ENCODE measurements around the gene C7orf33. TPM values are rescaled to one million over a fixed set of nuclear protein-coding genes. Genes with fewer than 3 reads are reported as not detected.

The C7orf33 gene
- total and polyA plus RNA-seq, 2 of the 13 experiments (the other 11 are each of a cell fraction or from before 2014, with no cell fraction given), result not detected

DNA sequence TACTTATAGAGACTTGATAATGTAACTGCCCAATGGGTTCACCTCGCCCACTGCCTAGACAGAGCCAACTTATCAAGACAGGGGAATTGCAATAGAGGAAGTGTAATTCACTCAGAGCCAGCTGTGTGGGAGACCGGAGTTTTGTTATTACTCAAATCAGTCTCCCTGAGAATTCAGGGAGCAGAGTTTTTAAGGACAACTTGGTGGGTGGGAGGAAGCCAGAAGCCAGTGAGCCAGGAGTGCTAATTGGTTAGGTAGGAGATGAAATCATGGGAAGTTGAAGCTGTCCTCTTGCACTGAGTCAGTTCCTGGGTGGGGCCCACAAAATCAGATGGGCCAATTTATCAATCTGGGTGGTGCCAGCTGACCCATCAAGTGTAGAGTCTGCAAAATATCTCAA is 20.1 kb upstream of the C7orf33 start:
- no peaks in the 10 kb centered on the region for H3K27me3 ChIP-seq (ENCODE audit: control insufficient read depth in 1 of 2, insufficient read depth in 2 of 2, low read length in 2 of 2)
- H3K36me3 ChIP-seq (replicated peaks in 1 of 2; ENCODE audit: control insufficient read depth in 1 of 2, insufficient read depth in 2 of 2, low read length in 2 of 2), result no peaks in the 10 kb centered on the region
- no peak for TF ChIP-seq PRMT3 (CRISPR knock-in tag; IDR thresholded peaks at IDR 0.05; ENCODE audit: borderline replicate concordance, low read depth)
- TF ChIP-seq, protein P1, sequence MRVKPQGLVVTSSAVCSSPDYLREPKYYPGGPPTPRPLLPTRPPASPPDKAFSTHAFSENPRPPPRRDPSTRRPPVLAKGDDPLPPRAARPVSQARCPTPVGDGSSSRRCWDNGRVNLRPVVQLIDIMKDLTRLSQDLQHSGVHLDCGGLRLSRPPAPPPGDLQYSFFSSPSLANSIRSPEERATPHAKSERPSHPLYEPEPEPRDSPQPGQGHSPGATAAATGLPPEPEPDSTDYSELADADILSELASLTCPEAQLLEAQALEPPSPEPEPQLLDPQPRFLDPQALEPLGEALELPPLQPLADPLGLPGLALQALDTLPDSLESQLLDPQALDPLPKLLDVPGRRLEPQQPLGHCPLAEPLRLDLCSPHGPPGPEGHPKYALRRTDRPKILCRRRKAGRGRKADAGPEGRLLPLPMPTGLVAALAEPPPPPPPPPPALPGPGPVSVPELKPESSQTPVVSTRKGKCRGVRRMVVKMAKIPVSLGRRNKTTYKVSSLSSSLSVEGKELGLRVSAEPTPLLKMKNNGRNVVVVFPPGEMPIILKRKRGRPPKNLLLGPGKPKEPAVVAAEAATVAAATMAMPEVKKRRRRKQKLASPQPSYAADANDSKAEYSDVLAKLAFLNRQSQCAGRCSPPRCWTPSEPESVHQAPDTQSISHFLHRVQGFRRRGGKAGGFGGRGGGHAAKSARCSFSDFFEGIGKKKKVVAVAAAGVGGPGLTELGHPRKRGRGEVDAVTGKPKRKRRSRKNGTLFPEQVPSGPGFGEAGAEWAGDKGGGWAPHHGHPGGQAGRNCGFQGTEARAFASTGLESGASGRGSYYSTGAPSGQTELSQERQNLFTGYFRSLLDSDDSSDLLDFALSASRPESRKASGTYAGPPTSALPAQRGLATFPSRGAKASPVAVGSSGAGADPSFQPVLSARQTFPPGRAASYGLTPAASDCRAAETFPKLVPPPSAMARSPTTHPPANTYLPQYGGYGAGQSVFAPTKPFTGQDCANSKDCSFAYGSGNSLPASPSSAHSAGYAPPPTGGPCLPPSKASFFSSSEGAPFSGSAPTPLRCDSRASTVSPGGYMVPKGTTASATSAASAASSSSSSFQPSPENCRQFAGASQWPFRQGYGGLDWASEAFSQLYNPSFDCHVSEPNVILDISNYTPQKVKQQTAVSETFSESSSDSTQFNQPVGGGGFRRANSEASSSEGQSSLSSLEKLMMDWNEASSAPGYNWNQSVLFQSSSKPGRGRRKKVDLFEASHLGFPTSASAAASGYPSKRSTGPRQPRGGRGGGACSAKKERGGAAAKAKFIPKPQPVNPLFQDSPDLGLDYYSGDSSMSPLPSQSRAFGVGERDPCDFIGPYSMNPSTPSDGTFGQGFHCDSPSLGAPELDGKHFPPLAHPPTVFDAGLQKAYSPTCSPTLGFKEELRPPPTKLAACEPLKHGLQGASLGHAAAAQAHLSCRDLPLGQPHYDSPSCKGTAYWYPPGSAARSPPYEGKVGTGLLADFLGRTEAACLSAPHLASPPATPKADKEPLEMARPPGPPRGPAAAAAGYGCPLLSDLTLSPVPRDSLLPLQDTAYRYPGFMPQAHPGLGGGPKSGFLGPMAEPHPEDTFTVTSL (CRISPR knock-in tag; IDR thresholded peaks at IDR 0.05; ENCODE audit: borderline replicate concordance), result no peak
- TF ChIP-seq, protein P2, sequence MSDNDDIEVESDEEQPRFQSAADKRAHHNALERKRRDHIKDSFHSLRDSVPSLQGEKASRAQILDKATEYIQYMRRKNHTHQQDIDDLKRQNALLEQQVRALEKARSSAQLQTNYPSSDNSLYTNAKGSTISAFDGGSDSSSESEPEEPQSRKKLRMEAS (IDR thresholded peaks at IDR 0.05), result no peak
- TF ChIP-seq ZNF775 (CRISPR knock-in tag; IDR thresholded peaks at IDR 0.05; ENCODE audit: borderline replicate concordance), result no peak
- TF ChIP-seq, protein P3, sequence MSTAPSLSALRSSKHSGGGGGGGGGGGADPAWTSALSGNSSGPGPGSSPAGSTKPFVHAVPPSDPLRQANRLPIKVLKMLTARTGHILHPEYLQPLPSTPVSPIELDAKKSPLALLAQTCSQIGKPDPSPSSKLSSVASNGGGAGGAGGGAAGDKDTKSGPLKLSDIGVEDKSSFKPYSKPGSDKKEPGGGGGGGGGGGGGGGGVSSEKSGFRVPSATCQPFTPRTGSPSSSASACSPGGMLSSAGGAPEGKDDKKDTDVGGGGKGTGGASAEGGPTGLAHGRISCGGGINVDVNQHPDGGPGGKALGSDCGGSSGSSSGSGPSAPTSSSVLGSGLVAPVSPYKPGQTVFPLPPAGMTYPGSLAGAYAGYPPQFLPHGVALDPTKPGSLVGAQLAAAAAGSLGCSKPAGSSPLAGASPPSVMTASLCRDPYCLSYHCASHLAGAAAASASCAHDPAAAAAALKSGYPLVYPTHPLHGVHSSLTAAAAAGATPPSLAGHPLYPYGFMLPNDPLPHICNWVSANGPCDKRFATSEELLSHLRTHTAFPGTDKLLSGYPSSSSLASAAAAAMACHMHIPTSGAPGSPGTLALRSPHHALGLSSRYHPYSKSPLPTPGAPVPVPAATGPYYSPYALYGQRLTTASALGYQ (CRISPR knock-in tag; IDR thresholded peaks at IDR 0.05), result no peak
- TF ChIP-seq, protein P4, sequence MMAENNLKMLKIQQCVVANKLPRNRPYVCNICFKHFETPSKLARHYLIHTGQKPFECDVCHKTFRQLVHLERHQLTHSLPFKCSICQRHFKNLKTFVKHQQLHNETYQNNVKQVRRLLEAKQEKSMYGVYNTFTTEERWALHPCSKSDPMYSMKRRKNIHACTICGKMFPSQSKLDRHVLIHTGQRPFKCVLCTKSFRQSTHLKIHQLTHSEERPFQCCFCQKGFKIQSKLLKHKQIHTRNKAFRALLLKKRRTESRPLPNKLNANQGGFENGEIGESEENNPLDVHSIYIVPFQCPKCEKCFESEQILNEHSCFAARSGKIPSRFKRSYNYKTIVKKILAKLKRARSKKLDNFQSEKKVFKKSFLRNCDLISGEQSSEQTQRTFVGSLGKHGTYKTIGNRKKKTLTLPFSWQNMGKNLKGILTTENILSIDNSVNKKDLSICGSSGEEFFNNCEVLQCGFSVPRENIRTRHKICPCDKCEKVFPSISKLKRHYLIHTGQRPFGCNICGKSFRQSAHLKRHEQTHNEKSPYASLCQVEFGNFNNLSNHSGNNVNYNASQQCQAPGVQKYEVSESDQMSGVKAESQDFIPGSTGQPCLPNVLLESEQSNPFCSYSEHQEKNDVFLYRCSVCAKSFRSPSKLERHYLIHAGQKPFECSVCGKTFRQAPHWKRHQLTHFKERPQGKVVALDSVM (CRISPR knock-in tag; IDR thresholded peaks at IDR 0.05), result no peak
- TF ChIP-seq EHMT2 (IDR thresholded peaks at IDR 0.05; ENCODE audit: borderline replicate concordance, low read depth, low read length), result no peak
- TF ChIP-seq ZNF629 (CRISPR knock-in tag; conservative IDR thresholded peaks at IDR 0.05), result no peak
- TF ChIP-seq DNMT1 (CRISPR knock-in tag; IDR thresholded peaks at IDR 0.05), result no peak
- TF ChIP-seq ZEB1 (IDR thresholded peaks at IDR 0.05; ENCODE audit: insufficient replicate concordance, low read depth), result no peak
- TF ChIP-seq CBX1 (IDR thresholded peaks at IDR 0.05; ENCODE audit: low read depth), result no peak
- TF ChIP-seq ZNF256 (CRISPR knock-in tag; conservative IDR thresholded peaks at IDR 0.05), result no peak
- no peak for TF ChIP-seq MAFK (conservative IDR thresholded peaks at IDR 0.05 in 1 of 2, IDR thresholded peaks at IDR 0.05 in 1 of 2; ENCODE audit: low read length in 2 of 2)
- no peaks in the 10 kb centered on the region for H3K9me3 ChIP-seq (ENCODE audit: low read length)
- no TSS peak for BruUV-seq (replicated peaks)
- no peak overlapping the region for H3K4me2 ChIP-seq (ENCODE audit: low read depth, low read length)
- in situ Hi-C loops (cut with HindIII; ENCODE audit: extremely low pct_ligation_motif_present, low pct_unique_long_range_greater_than_20kb) (no loop called here), intact Hi-C loops (cut with micrococcal nuclease; ENCODE audit: unreplicated experiment) (loop anchor here (10.0 kb wide), 2 partner anchors 124 to 194 kb away; partner anchors contain the start of gene CUL1)
- 40% methylated on average over 2 of the region's 2 CpGs for WGBS (ENCODE audit: low lambda C conversion rate)
- ATAC-seq (no peak), FAIRE-seq (no peak), DNase-seq (ENCODE audit: low spot score) (no peak)
- POLR2A ChIA-PET, result no interaction called here
- CTCF ChIA-PET (ENCODE audit: low intra/inter-chr PET ratio, low total read pairs), result no interaction called here
- no peak overlapping the region for H3K4me3 ChIP-seq (replicated peaks in 1 of 3; ENCODE audit: insufficient read depth in 1 of 3, low read depth in 2 of 3, low read length in 3 of 3)
- no peaks in the 10 kb centered on the region for H4K20me1 ChIP-seq (ENCODE audit: insufficient read depth, low read length)
- H3K27ac ChIP-seq (ENCODE audit: extremely low read length, insufficient read depth, low read length), result no peak overlapping the region
- no peak overlapping the region for H3K9ac ChIP-seq (ENCODE audit: insufficient read depth, low read depth, low read length)
- no peaks in the 10 kb centered on the region for H3K4me1 ChIP-seq (ENCODE audit: insufficient read depth, low read length)
- no peaks in the 10 kb centered on the region for H3K79me2 ChIP-seq (ENCODE audit: insufficient read depth, low read length)
- no peak overlapping the region for H2AFZ ChIP-seq (ENCODE audit: low read length)
